A549 (cell line): ENCODE results near the gene QSOX1. TPM values are rescaled to one million over a fixed set of nuclear protein-coding genes. Genes with fewer than 3 reads are reported as not detected.

Source experiments
- ATAC-seq, 2 experiments: fragments of 200-7000 bp in 1 of 2; fragments of >200 bp in 1 of 2; cut with Nextera tagmentation in 1 of 2; cut with Tn5 transposase in 1 of 2; 3 replicates each; pipeline versions ENCODE4 v1.8.0 to v1.9.1; 2018 to 2020; ENCODE audit warnings: mild to moderate bottlenecking in 1 of 2, moderate library complexity in 1 of 2
- CTCF ChIA-PET: fragments of 300-600 bp; sonication (Branson Sonifier 250); formaldehyde crosslinking; extraction: SDS; loops from one replicate; lab custom pipeline; 2021; ENCODE audit warnings: antibody characterized with exemption, inconsistent platforms; lab: Yijun Ruan, JAX
- POLR2A ChIA-PET: fragments of 350-600 bp; formaldehyde crosslinking; extraction: SDS; loops from one replicate; lab custom pipeline; 2021; ENCODE audit warnings: antibody characterized with exemption, inconsistent platforms; lab: Yijun Ruan, JAX
- DNase-seq, 2 experiments: peaks; one replicate each; pipeline versions ENCODE4 v3.0.0 to v3.0.0-alpha.2; 2011 to 2016; ENCODE audit warnings: low read depth in 1 of 2, low spot score in 1 of 2
- FAIRE-seq: peaks from 2 replicates; lab custom pipeline; 2011; peaks lifted over from hg19 to GRCh38; lab: Jason Lieb, UNC
- H3K27ac ChIP-seq, 2 experiments: fragments of >200 bp; sonication (Bioruptor Twin); formaldehyde crosslinking; 3 replicates each; pipeline ENCODE4 v1.5.1; 2016 to 2017
- H3K4me1 ChIP-seq: fragments of >200 bp; sonication (Bioruptor Twin); formaldehyde crosslinking; 3 replicates; pipeline ENCODE4 v1.6.1; 2016
- H3K4me2 ChIP-seq: fragments of >200 bp; sonication (Bioruptor Twin); formaldehyde crosslinking; 3 replicates; pipeline ENCODE4 v1.6.1; 2016
- H3K4me3 ChIP-seq: fragments of >200 bp; sonication (Bioruptor Twin); formaldehyde crosslinking; 3 replicates; pipeline ENCODE4 v1.5.1; 2016
- H3K9me3 ChIP-seq: fragments of >200 bp; sonication (Bioruptor Twin); formaldehyde crosslinking; 3 replicates; pipeline ENCODE4 v1.6.1; 2016
- BCL3 ChIP-seq: fragments of >200 bp; sonication (Bioruptor Twin); formaldehyde crosslinking; IDR thresholded peaks from 3 replicates; pipeline ENCODE4 v1.6.1; 2016
- BHLHE40 ChIP-seq: IDR thresholded peaks from 2 replicates; pipeline ENCODE4 v1.6.1; 2012; ENCODE audit warnings: low read depth, low read length, inconsistent platforms
- CEBPB ChIP-seq, 2 experiments: fragments of >200 bp in 1 of 2; sonication (Bioruptor Twin) in 1 of 2; formaldehyde crosslinking in 1 of 2; IDR thresholded peaks; 2 replicates each; pipeline ENCODE4 v1.6.1; 2012 to 2016
- CHD4 ChIP-seq: fragments of 200-600 bp; sonication (generic); IDR thresholded peaks from 2 replicates; pipeline ENCODE4 v1.6.1; 2016; ENCODE audit warnings: antibody characterized with exemption, mild to moderate bottlenecking, borderline replicate concordance
- CTCF ChIP-seq: fragments of >200 bp; sonication (Bioruptor Twin); formaldehyde crosslinking; IDR thresholded peaks from 3 replicates; pipeline ENCODE4 v1.5.1; 2016
- E2F6 ChIP-seq: IDR thresholded peaks from 2 replicates; pipeline ENCODE4 v1.6.1; 2012; ENCODE audit warnings: low read depth, borderline replicate concordance
- EHMT2 ChIP-seq: fragments of 200-600 bp; sonication (generic); IDR thresholded peaks from 2 replicates; pipeline ENCODE4 v1.6.1; 2016; ENCODE audit warnings: antibody characterized with exemption, low read depth, mild to moderate bottlenecking, moderate library complexity
- FOSL2 ChIP-seq, 2 experiments: fragments of 450-650 bp in 1 of 2; fragments of >200 bp in 1 of 2; sonication (Bioruptor Twin) in 1 of 2; formaldehyde crosslinking; IDR thresholded peaks; 2 replicates each; pipeline versions ENCODE4 v1.5.0 to v1.6.1; 2016 to 2020; ENCODE audit warnings: mild to moderate bottlenecking in 1 of 2, moderate library complexity in 1 of 2
- HES2 ChIP-seq: fragments of >200 bp; sonication (Bioruptor Twin); formaldehyde crosslinking; IDR thresholded peaks from 2 replicates; pipeline ENCODE4 v1.6.1; 2016
- HEYL ChIP-seq: fragments of 250-450 bp; sonication (Bioruptor Pico); IDR thresholded peaks from 2 replicates; pipeline ENCODE4 v1.8.0; 2021; ENCODE audit warnings: mild to moderate bottlenecking, moderate library complexity
- HMGXB4 ChIP-seq: fragments of 250-450 bp; sonication (Bioruptor Pico); IDR thresholded peaks from 2 replicates; pipeline ENCODE4 v1.5.0; 2021; ENCODE audit warnings: mild to moderate bottlenecking, moderate library complexity, borderline replicate concordance
- HOXA7 ChIP-seq: fragments of 250-450 bp; sonication (Bioruptor Pico); IDR thresholded peaks from 2 replicates; pipeline ENCODE4 v1.5.0; 2020; ENCODE audit warnings: mild to moderate bottlenecking, moderate library complexity
- HOXB13 ChIP-seq: fragments of 250-450 bp; sonication (Bioruptor Pico); IDR thresholded peaks from 2 replicates; pipeline ENCODE4 v1.5.0; 2020; ENCODE audit warnings: low read depth, mild to moderate bottlenecking, moderate library complexity
- JUNB ChIP-seq: fragments of >200 bp; sonication (Bioruptor Twin); formaldehyde crosslinking; IDR thresholded peaks from 2 replicates; pipeline ENCODE4 v1.6.1; 2016
- KDM5A ChIP-seq: fragments of 200-600 bp; sonication (generic); IDR thresholded peaks from 2 replicates; pipeline ENCODE4 v1.6.1; 2016; ENCODE audit warnings: antibody characterized with exemption, mild to moderate bottlenecking
- MAX ChIP-seq: IDR thresholded peaks from 2 replicates; pipeline ENCODE4 v1.6.1; 2012
- NPAS2 ChIP-seq: fragments of 250-450 bp; sonication (Bioruptor Pico); IDR thresholded peaks from 2 replicates; pipeline ENCODE4 v1.8.0; 2022; ENCODE audit warnings: mild to moderate bottlenecking, moderate library complexity, borderline replicate concordance
- RFX5 ChIP-seq: fragments of 450-650 bp; IDR thresholded peaks from 2 replicates; pipeline ENCODE4 v1.7.1; 2014; ENCODE audit warnings: antibody characterized with exemption, mild to moderate bottlenecking, moderate library complexity
- ZSCAN20 ChIP-seq: fragments of 250-450 bp; sonication (Bioruptor Pico); IDR thresholded peaks from 2 replicates; pipeline ENCODE4 v1.8.0; 2022; ENCODE audit warnings: mild to moderate bottlenecking, moderate library complexity
- WGBS: methylation state at CpG from one replicate; pipeline ENCODE4 v1.1.6; 2017; ENCODE audit errors: missing lambda C conversion rate; 5-methylcytosine and 5-hydroxymethylcytosine counted together
- polyA plus RNA-seq, 4 experiments: library from polyadenylated mRNA; depleted of rRNA in 3 of 4; stranded (reverse); fragments of >200 nt; fragmentation: RNase III in 1 of 4; extraction: RNeasy Plus Mini Kit Qiagen cat#74134 plus additional on column Dnase treatment in 1 of 4; gene quantifications; 2 replicates in 3 of 4; 3 replicates in 1 of 4; pipeline ENCODE4 v1.2.3, GENCODE V29; 2011 to 2017

The QSOX1 gene
- polyA plus RNA-seq, 2 of the 4 experiments (the other 2 are of a cell fraction): 43.8 to 60.2 TPM

- ChIA-PET POLR2A (no interaction called here), CTCF (interaction anchor here (0.6 to 6.5 kb wide), 38 partner anchors 10 to 978 kb away, joined by 3 to 77 read pairs (median 4); partner anchors contain the start of gene LHX4)
- H3K27ac ChIP-seq: no peak overlapping the region
- H3K4me1 ChIP-seq: no peaks in the 10 kb centered on the region
- no peak overlapping the region for H3K4me2 ChIP-seq
- DNase-seq (no peak), ATAC-seq (no peak)
- no peaks in the 10 kb centered on the region for H3K9me3 ChIP-seq
- WGBS: 57% methylated on average over 6 of the region's 8 CpGs
- TF ChIP-seq NPAS2 (CRISPR knock-in tag): no peak
- no peak for TF ChIP-seq JUNB
- no peak for TF ChIP-seq HOXB13 (CRISPR knock-in tag)
- no peak for TF ChIP-seq ZSCAN20 (CRISPR knock-in tag)
- no peak for TF ChIP-seq CHD4
- TF ChIP-seq FOSL2 (IDR thresholded peaks at IDR 0.05): no peak
- no peak for TF ChIP-seq FOSL2 (CRISPR knock-in tag; IDR thresholded peaks at IDR 0.05)
- no peak for TF ChIP-seq BCL3
- TF ChIP-seq, all 56 proteins: peak for 0
- H3K4me3 ChIP-seq: no peak overlapping the region
- no peak for FAIRE-seq
Observed at GRCh38 chr1:180188684-180189175, 34.1 kb downstream of the QSOX1 start.

GRCh38 chr1:180190091-180190490, 35.4 kb downstream of the QSOX1 start:
- Histone ChIP-seq H3K27ac (no peak overlapping the region), H3K4me3 (no peak overlapping the region), H3K4me2 (no peak overlapping the region), H3K9me3 (no peaks in the 10 kb centered on the region), H3K4me1 (no peaks in the 10 kb centered on the region)
- TF ChIP-seq BHLHE40: no peak
- TF ChIP-seq JUNB: no peak
- no peak for TF ChIP-seq CEBPB (IDR thresholded peaks at IDR 0.05)
- TF ChIP-seq HEYL: no peak
- TF ChIP-seq E2F6: no peak
- no peak for TF ChIP-seq EHMT2
- TF ChIP-seq HES2: no peak
- TF ChIP-seq HMGXB4 (CRISPR knock-in tag): no peak
- TF ChIP-seq HOXB13 (CRISPR knock-in tag): no peak
- TF ChIP-seq HOXA7 (CRISPR knock-in tag): no peak
- DNase-seq (no peak), FAIRE-seq (no peak), ATAC-seq (no peak)
- POLR2A ChIA-PET: no interaction called here
- CTCF ChIA-PET: interaction anchor here (0.8 to 6.5 kb wide), 6 partner anchors 8 to 298 kb away, joined by 3 to 55 read pairs (median 3); partner anchors contain the start of gene LHX4
- WGBS: 71% methylated on average over 5 of the region's 5 CpGs

- no peaks in the 10 kb centered on the region for H3K9me3 ChIP-seq
- CTCF ChIA-PET: interaction anchor here (0.7 to 1.3 kb wide), 2 partner anchors 13 to 286 kb away, joined by 3 to 7 read pairs; no protein-coding TSS in a partner anchor
- H3K4me2 ChIP-seq: no peak overlapping the region
- no peaks in the 10 kb centered on the region for H3K4me1 ChIP-seq
- no peak overlapping the region for H3K4me3 ChIP-seq
- no peak for ATAC-seq
- H3K27ac ChIP-seq: no peak overlapping the region
- no peak for DNase-seq
- 90% methylated on average over 7 of the region's 7 CpGs for WGBS
- TF ChIP-seq MAX: no peak
- no peak for TF ChIP-seq CTCF
- TF ChIP-seq EHMT2: no peak
- TF ChIP-seq KDM5A: no peak
- TF ChIP-seq RFX5: no peak
- TF ChIP-seq HOXB13 (CRISPR knock-in tag): no peak
- FAIRE-seq: no peak
- POLR2A ChIA-PET: no interaction called here
Observed at GRCh38 chr1:180192172-180192571, 37.5 kb downstream of the QSOX1 start.
